HEK293T (cell line): ENCODE data around the gene SAFB.

Experiments
- CTCF ChIA-PET: fragments of 350-600 bp; formaldehyde crosslinking; extraction: SDS; loops from one replicate; lab custom pipeline; 2021; ENCODE audit warnings: antibody characterized with exemption, inconsistent platforms; lab: Yijun Ruan, JAX
- POLR2A ChIA-PET: fragments of 350-600 bp; formaldehyde crosslinking; extraction: SDS; loops from one replicate; lab custom pipeline; 2020; ENCODE audit warnings: antibody characterized with exemption, inconsistent platforms; lab: Yijun Ruan, JAX
- DNase-seq: peaks from one replicate; pipeline ENCODE4 v3.0.0; 2012; ENCODE audit warnings: mixed read lengths; ENCODE audit errors: extremely low spot score
- ARNT ChIP-seq: fragments of 450-650 bp; IDR thresholded peaks from 2 replicates; pipeline ENCODE4 v1.6.1; 2017; ENCODE audit warnings: mild to moderate bottlenecking
- BHLHE40 ChIP-seq: fragments of 450-650 bp; IDR thresholded peaks from 2 replicates; pipeline ENCODE4 v1.6.1; 2016; ENCODE audit warnings: mild to moderate bottlenecking, moderate library complexity, borderline replicate concordance
- CTBP1 ChIP-seq: fragments of 450-650 bp; IDR thresholded peaks from 2 replicates; pipeline ENCODE4 v1.6.1; 2016; ENCODE audit warnings: borderline replicate concordance
- ELF4 ChIP-seq: fragments of 450-650 bp; IDR thresholded peaks from 2 replicates; pipeline ENCODE4 v1.6.1; 2017; ENCODE audit warnings: antibody characterized with exemption
- FOXA1 ChIP-seq: fragments of 450-650 bp; IDR thresholded peaks from 2 replicates; pipeline ENCODE4 v1.6.1; 2016; ENCODE audit warnings: mild to moderate bottlenecking
- FOXK2 ChIP-seq: fragments of 450-650 bp; IDR thresholded peaks from 2 replicates; pipeline ENCODE4 v1.6.1; 2016; ENCODE audit warnings: mild to moderate bottlenecking
- FOXM1 ChIP-seq: fragments of 450-650 bp; IDR thresholded peaks from 2 replicates; pipeline ENCODE4 v1.6.1; 2017; ENCODE audit warnings: mild to moderate bottlenecking, borderline replicate concordance
- HDGF ChIP-seq: fragments of 450-650 bp; IDR thresholded peaks from 2 replicates; pipeline ENCODE4 v1.6.1; 2017; ENCODE audit warnings: antibody characterized with exemption, borderline replicate concordance
- L3MBTL2 ChIP-seq: fragments of 450-650 bp; conservative IDR thresholded peaks from 2 replicates; pipeline ENCODE4 v1.6.1; 2016; ENCODE audit warnings: mild to moderate bottlenecking
- LEF1 ChIP-seq: fragments of 450-650 bp; IDR thresholded peaks from 2 replicates; pipeline ENCODE4 v1.6.1; 2017; ENCODE audit warnings: mild to moderate bottlenecking, borderline replicate concordance
- NFRKB ChIP-seq: fragments of 450-650 bp; IDR thresholded peaks from 2 replicates; pipeline ENCODE4 v1.6.1; 2016; ENCODE audit warnings: mild to moderate bottlenecking, moderate library complexity
- PKNOX1 ChIP-seq: fragments of 450-650 bp; IDR thresholded peaks from 2 replicates; pipeline ENCODE4 v1.6.1; 2016
- SP1 ChIP-seq: fragments of 450-650 bp; IDR thresholded peaks from 2 replicates; pipeline ENCODE4 v1.6.1; 2017
- SUZ12 ChIP-seq: fragments of 450-650 bp; IDR thresholded peaks from 2 replicates; pipeline ENCODE4 v1.6.1; 2016; ENCODE audit warnings: mild to moderate bottlenecking
- TARDBP ChIP-seq: fragments of 450-650 bp; IDR thresholded peaks from 2 replicates; pipeline ENCODE4 v1.6.1; 2016
- ZNF384 ChIP-seq: fragments of 450-650 bp; IDR thresholded peaks from 2 replicates; pipeline ENCODE4 v1.6.1; 2016

Gene SAFB

GRCh38 chr19:5587661-5588060, 35.2 kb upstream of the SAFB start:
- POLR2A ChIA-PET, result no interaction called here
- no peak for DNase-seq
- CTCF ChIA-PET, result no interaction called here
- TF ChIP-seq FOXM1 (no peak), ARNT (no peak), TARDBP (no peak)

GRCh38 chr19:5588441-5588840, 34.4 kb upstream of the SAFB start:
- TF ChIP-seq HDGF (no peak), FOXA1 (no peak), CTBP1 (no peak), ZNF384 (no peak), TARDBP (no peak), L3MBTL2 (no peak), ARNT (no peak), FOXK2 (no peak), NFRKB (no peak), FOXM1 (no peak), PKNOX1 (no peak), BHLHE40 (no peak), SP1 (no peak), LEF1 (no peak), SUZ12 (no peak), ELF4 (no peak)
- DNase-seq, result no peak
- POLR2A ChIA-PET, result no interaction called here
- CTCF ChIA-PET, result no interaction called here

GRCh38 chr19:5588906-5589676, 33.8 kb upstream of the SAFB start:
- POLR2A ChIA-PET, result no interaction called here
- no peak for TF ChIP-seq FOXK2
- TF ChIP-seq L3MBTL2, result no peak
- TF ChIP-seq FOXM1, result no peak
- DNase-seq, result no peak
- CTCF ChIA-PET, result no interaction called here

GRCh38 chr19:5590151-5590864, 32.6 kb upstream of the SAFB start:
- no peak for DNase-seq
- CTCF ChIA-PET, result no interaction called here
- no peak for TF ChIP-seq FOXA1
- TF ChIP-seq ZNF384, result no peak
- no peak for TF ChIP-seq TARDBP
- no peak for TF ChIP-seq PKNOX1
- TF ChIP-seq SP1, result no peak
- TF ChIP-seq CTBP1, result no peak
- POLR2A ChIA-PET, result no interaction called here

- DNase-seq, result no peak
- CTCF ChIA-PET, result interaction anchor here (0.7 kb wide), 1 partner anchor 62 kb away, joined by 4 read pairs; no protein-coding TSS in a partner anchor
- POLR2A ChIA-PET, result no interaction called here
These were observed 32.1 kb upstream of the SAFB start for GRCh38 chr19:5590865-5591154.

GRCh38 chr19:5591476-5591875, 31.4 kb upstream of the SAFB start:
- POLR2A ChIA-PET, result no interaction called here
- CTCF ChIA-PET, result interaction anchor here (0.7 kb wide), 1 partner anchor 63 kb away, joined by 4 read pairs; no protein-coding TSS in a partner anchor
- TF ChIP-seq BHLHE40 (no peak), FOXA1 (no peak), ELF4 (no peak)
- no peak for DNase-seq

More at GRCh38 chr19:5590865-5591154, 32.1 kb upstream of the SAFB start:
- TF ChIP-seq TARDBP, result no peak
- TF ChIP-seq HDGF, result no peak
- no peak for TF ChIP-seq CTBP1
- no peak for TF ChIP-seq ZNF384
- no peak for TF ChIP-seq ARNT
- TF ChIP-seq NFRKB, result no peak
- no peak for TF ChIP-seq SP1
- no peak for TF ChIP-seq LEF1
- TF ChIP-seq FOXA1, result no peak
- no peak for TF ChIP-seq ELF4
- TF ChIP-seq PKNOX1, result no peak
- TF ChIP-seq FOXM1, result no peak
- TF ChIP-seq SUZ12, result no peak
